OCI-LY7 (cell line): ENCODE results near the gene PTPRCAP.

Experiments
- EZH2phosphoT487 ChIP-seq: fragments of 200-600 bp; sonication (generic); IDR thresholded peaks from 2 replicates; pipeline ENCODE4 v1.6.1; 2018; ENCODE audit warnings: low read depth, borderline replicate concordance, mild to moderate bottlenecking, mixed run types, antibody characterized with exemption, low read length, moderate library complexity, mixed read lengths
- TF ChIP-seq, protein P1 (sequence below): fragments of 200-600 bp; sonication (generic); conservative IDR thresholded peaks from 2 replicates; pipeline ENCODE4 v1.5.1; 2014; ENCODE audit warnings: mild to moderate bottlenecking, antibody characterized with exemption, low read length, moderate library complexity, mixed read lengths

DNA sequence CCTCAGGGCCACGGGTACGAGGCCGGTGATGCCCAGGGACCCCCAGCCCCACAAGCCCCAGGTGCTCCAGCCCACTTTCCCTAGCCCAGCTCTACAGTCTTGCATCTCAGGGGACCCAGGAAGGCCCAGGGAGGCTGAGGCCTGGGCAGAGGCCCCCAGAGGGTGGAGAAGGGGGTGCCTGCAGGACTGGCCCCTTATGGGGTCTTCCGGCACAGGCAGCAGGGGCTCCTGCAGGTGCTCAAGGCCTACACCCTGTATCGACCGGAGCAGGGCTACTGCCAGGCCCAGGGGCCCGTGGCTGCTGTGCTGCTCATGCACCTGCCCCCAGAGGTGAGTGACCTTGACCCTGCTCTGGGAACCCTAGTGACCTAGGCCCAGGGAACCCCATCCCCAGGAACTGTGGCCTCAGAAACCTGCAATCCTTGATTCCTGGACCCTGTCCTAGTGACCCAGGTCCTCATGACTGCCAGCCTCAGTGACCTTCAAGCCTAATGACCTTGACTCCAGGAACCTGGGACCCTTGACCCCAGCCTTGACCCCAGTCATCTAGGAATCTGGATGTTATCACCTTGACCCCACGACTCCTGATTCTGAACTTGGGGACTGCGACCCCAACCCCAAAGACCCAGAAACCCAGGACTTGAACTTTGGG, 31.7 kb downstream of the PTPRCAP start:
- TF ChIP-seq, protein P1, sequence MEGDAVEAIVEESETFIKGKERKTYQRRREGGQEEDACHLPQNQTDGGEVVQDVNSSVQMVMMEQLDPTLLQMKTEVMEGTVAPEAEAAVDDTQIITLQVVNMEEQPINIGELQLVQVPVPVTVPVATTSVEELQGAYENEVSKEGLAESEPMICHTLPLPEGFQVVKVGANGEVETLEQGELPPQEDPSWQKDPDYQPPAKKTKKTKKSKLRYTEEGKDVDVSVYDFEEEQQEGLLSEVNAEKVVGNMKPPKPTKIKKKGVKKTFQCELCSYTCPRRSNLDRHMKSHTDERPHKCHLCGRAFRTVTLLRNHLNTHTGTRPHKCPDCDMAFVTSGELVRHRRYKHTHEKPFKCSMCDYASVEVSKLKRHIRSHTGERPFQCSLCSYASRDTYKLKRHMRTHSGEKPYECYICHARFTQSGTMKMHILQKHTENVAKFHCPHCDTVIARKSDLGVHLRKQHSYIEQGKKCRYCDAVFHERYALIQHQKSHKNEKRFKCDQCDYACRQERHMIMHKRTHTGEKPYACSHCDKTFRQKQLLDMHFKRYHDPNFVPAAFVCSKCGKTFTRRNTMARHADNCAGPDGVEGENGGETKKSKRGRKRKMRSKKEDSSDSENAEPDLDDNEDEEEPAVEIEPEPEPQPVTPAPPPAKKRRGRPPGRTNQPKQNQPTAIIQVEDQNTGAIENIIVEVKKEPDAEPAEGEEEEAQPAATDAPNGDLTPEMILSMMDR: no peak
- no peak for TF ChIP-seq EZH2phosphoT487
